Measurements from ENCODE around the gene ARHGAP42. TPM values are rescaled to one million over a fixed set of nuclear protein-coding genes. Genes with fewer than 3 reads are reported as not detected.

The ARHGAP42 gene
- total RNA-seq, 1 experiment from 2014 or later, result 8.0 TPM

DNA sequence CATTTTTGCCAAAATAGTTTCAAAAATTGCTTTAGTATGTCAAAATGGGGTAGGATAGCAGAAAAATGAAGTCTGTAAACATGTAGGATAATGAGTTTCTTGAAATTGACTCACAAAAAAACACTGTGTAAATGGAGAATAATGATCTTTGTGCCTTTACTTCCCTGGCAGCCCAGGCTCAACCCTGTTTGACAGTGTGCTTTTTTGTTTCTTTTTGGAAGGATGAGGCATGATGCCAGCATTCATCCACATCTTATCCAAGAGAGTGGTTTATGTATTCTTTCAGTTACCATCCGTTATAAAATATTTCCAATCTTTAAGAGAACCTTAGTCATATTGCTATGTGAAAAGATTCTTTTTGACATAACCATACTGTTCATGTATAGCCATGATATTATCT, 70.6 kb downstream of the ARHGAP42 start:
- intact Hi-C loops (cut with micrococcal nuclease; ENCODE audit: unreplicated experiment), result no loop called here
- Histone ChIP-seq H3K27ac (ENCODE audit: low read depth, low read length, poor library complexity, severe bottlenecking) (no peak overlapping the region), H3K4me3 (ENCODE audit: low read depth, low read length, poor library complexity, severe bottlenecking) (no peak overlapping the region), H3K4me1 (ENCODE audit: insufficient read depth, low read length, poor library complexity, severe bottlenecking) (peaks cover 44% of the 10 kb centered on the region), H3K9me3 (ENCODE audit: low read depth, low read length, poor library complexity, severe bottlenecking) (no peaks in the 10 kb centered on the region), H3K27me3 (replicated peaks; ENCODE audit: insufficient read depth, low read depth, low read length, poor library complexity) (no peaks in the 10 kb centered on the region), H3K36me3 (ENCODE audit: insufficient read depth, low read length, poor library complexity, severe bottlenecking) (no peaks in the 10 kb centered on the region)
- ChIA-PET POLR2A (ENCODE audit: low non-redundant PET) (no interaction called here), CTCF (no interaction called here)
- DNase-seq (ENCODE audit: low spot score), result no peak
- BruUV-seq (replicated peaks), result no TSS peak
- TF ChIP-seq, protein P1, sequence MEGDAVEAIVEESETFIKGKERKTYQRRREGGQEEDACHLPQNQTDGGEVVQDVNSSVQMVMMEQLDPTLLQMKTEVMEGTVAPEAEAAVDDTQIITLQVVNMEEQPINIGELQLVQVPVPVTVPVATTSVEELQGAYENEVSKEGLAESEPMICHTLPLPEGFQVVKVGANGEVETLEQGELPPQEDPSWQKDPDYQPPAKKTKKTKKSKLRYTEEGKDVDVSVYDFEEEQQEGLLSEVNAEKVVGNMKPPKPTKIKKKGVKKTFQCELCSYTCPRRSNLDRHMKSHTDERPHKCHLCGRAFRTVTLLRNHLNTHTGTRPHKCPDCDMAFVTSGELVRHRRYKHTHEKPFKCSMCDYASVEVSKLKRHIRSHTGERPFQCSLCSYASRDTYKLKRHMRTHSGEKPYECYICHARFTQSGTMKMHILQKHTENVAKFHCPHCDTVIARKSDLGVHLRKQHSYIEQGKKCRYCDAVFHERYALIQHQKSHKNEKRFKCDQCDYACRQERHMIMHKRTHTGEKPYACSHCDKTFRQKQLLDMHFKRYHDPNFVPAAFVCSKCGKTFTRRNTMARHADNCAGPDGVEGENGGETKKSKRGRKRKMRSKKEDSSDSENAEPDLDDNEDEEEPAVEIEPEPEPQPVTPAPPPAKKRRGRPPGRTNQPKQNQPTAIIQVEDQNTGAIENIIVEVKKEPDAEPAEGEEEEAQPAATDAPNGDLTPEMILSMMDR (conservative IDR thresholded peaks at IDR 0.05; ENCODE audit: low read depth, low read length), result no peak
- no peak for TF ChIP-seq EZH2 (IDR thresholded peaks at IDR 0.05; ENCODE audit: borderline replicate concordance, low read depth, low read length, poor library complexity, severe bottlenecking)

- no peak overlapping the region for H3K4me3 ChIP-seq (ENCODE audit: low read depth, low read length, poor library complexity, severe bottlenecking)
- no peaks in the 10 kb centered on the region for H3K36me3 ChIP-seq (ENCODE audit: insufficient read depth, low read length, poor library complexity, severe bottlenecking)
- CTCF ChIA-PET, result no interaction called here
- intact Hi-C loops (cut with micrococcal nuclease; ENCODE audit: unreplicated experiment), result no loop called here
- H3K27ac ChIP-seq (ENCODE audit: low read depth, low read length, poor library complexity, severe bottlenecking), result no peak overlapping the region
- H3K4me1 ChIP-seq (ENCODE audit: insufficient read depth, low read length, poor library complexity, severe bottlenecking), result peaks cover 44% of the 10 kb centered on the region
- no peaks in the 10 kb centered on the region for H3K9me3 ChIP-seq (ENCODE audit: low read depth, low read length, poor library complexity, severe bottlenecking)
- no TSS peak for BruUV-seq (replicated peaks)
- DNase-seq (ENCODE audit: low spot score), result no peak
- no peak for TF ChIP-seq EZH2 (IDR thresholded peaks at IDR 0.05; ENCODE audit: borderline replicate concordance, low read depth, low read length, poor library complexity, severe bottlenecking)
- TF ChIP-seq, protein P1 (conservative IDR thresholded peaks at IDR 0.05; ENCODE audit: low read depth, low read length), result no peak
- no peaks in the 10 kb centered on the region for H3K27me3 ChIP-seq (replicated peaks; ENCODE audit: insufficient read depth, low read depth, low read length, poor library complexity)
- POLR2A ChIA-PET (ENCODE audit: low non-redundant PET), result no interaction called here
These were observed 72.0 kb downstream of the ARHGAP42 start for GRCh38 chr11:100759106-100759505.

DNA sequence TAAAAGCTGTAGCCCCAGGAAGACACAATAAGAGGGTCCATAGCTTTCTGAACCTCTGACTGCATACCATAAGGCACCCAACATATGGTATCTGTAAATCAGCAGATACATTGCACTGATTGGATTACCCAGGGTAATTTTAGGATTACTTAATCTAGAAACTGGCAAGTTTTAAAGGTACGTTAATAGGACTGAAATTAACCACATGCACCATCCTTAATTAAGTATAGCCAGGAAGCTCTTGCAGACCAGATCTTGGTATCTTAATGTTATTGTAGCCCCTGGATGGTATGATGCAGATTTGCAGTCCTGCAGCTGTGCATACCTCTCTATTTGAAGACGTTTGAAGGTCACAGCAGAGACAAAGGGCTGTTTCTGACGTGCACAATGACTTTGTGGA, 72.8 kb downstream of the ARHGAP42 start:
- Histone ChIP-seq H3K27ac (ENCODE audit: low read depth, low read length, poor library complexity, severe bottlenecking) (no peak overlapping the region), H3K9me3 (ENCODE audit: low read depth, low read length, poor library complexity, severe bottlenecking) (no peaks in the 10 kb centered on the region), H3K4me1 (ENCODE audit: insufficient read depth, low read length, poor library complexity, severe bottlenecking) (peaks cover 44% of the 10 kb centered on the region), H3K27me3 (replicated peaks; ENCODE audit: insufficient read depth, low read depth, low read length, poor library complexity) (no peaks in the 10 kb centered on the region), H3K4me3 (ENCODE audit: low read depth, low read length, poor library complexity, severe bottlenecking) (no peak overlapping the region), H3K36me3 (ENCODE audit: insufficient read depth, low read length, poor library complexity, severe bottlenecking) (no peaks in the 10 kb centered on the region)
- TF ChIP-seq, protein P1 (conservative IDR thresholded peaks at IDR 0.05; ENCODE audit: low read depth, low read length), result no peak
- no peak for TF ChIP-seq EZH2 (IDR thresholded peaks at IDR 0.05; ENCODE audit: borderline replicate concordance, low read depth, low read length, poor library complexity, severe bottlenecking)
- ChIA-PET POLR2A (ENCODE audit: low non-redundant PET) (no interaction called here), CTCF (no interaction called here)
- intact Hi-C loops (cut with micrococcal nuclease; ENCODE audit: unreplicated experiment), result no loop called here
- peak; percentile 46 for DNase-seq (ENCODE audit: low spot score)
- no TSS peak for BruUV-seq (replicated peaks)

All from A673 (cell line).